ENCODE measurements around the gene AGBL4. TPM values are rescaled to one million over a fixed set of nuclear protein-coding genes. Genes with fewer than 3 reads are reported as not detected.
A peak's percentile ranks its signal among the peaks of the same experiment; 100 is the strongest.

Gene AGBL4
- polyA plus RNA-seq, 1 donor: 0.22 TPM

- DNase-seq: peak; percentile 50
Observed at GRCh38 chr1:48677306-48678287, 1346.2 kb downstream of the AGBL4 start.

DNA sequence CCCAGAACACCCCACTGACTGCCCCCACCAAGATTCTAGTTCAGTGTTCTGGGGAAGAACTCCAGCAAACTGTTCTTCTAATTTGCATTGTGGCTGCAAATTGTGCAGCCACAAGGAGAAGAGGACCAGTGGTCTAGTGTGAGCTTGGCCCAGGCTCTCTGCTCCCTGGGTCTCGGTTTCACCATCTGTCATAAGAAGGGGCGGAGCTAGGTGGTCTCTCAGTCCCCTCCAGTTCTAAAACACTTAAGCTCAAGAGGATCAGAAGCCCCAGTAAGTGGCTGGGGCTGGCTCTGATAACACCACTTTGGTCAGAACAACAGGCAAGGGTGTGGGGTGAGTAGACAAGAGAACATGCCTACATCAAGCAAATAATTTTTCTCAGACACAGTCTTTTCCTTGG lies 1346.9 kb downstream of the AGBL4 start:
- DNase-seq: no peak

DNA sequence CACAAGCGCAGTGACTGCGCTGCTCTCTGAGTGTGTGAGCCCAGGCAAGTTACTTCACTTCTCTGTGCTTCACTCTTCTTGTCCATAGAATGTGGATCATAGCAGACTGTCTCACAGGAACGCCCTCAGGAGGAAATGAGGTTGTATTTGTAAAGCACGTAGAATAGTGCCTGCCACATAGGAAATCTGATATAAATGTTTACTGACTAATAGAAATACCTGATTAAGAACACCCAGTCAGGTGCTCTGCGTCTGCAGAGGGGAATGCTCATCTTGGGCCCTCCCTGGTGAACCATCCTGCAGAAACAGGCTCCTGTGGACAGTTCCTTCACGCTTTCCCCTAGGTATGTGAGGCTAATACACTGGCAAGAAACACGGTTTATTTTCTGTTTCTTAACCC lies 1347.4 kb downstream of the AGBL4 start:
- no peak for DNase-seq

DNA sequence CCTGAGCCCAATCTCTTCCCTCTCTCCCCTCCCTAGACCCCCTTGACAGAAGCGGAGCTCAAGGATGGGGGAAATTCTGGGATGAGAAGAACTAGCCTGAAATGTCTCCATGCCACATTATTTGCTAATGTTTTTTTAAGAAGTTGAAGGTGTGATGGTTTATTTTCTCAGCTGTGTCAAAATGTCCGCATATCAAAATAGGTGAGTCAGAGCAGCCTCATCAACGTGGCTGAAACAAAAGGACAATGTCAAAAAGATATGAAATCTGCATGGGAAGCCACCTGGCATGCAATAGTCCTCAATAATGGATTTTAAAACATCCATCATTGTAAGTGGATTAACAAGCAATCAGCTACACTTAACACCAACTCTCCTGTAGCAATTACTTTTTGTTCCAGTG lies 1348.5 kb downstream of the AGBL4 start:
- DNase-seq: no peak

DNA sequence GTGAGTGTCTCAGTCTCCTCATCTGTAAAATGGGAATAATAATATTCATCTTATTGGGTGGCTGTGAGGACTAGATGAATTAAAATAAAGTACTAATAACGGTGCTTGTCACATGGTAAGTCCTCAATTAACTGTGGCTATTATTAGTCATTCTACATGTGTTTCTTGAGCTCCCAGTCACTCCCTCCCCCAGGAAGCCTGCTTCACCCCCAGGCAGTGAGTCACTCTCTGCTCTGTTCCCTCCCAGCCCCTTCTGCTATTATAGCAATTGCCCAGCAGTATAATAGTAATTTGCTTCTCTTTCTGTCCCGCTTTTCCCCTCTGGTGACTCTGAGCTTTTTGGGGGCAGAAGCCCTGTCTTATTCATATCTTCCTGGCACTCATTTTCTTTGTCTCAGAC lies 1349.1 kb downstream of the AGBL4 start:
- DNase-seq: no peak

DNA sequence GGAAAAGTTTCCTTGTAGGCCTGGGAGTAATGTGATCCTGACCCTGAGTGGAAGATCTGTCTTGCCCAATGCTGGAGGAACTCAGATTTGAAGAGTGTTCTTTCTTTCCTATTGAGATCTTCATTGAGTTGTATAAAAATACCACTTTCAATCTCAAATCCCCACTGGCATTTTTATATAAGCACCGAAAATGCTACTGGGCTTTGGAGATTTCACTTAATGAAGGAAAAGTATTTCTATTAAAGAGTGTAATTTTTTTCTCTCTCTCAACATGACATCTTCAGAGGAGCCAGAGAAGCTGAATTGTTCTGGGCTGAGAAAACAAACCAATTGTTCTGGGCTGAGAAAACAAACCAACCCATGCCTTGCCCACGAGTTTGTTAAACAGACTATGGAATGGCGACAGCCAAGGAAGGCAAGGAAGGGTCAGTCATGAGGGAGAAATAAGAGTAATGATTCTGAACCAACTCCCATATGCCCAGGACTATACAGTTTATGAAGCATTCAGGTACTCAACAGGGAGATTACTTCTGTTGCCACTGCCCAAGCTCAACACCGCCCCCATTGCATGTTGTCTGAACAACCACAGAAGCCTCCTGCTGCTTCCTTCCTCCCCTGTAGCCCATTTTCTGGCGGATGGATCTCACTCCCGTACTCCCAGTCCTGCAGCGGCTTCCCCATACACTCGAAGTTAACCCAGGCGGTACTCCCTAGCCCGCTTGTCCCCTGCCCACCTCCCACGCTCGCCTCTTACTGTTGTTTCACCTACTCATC lies 1350.2 kb downstream of the AGBL4 start:
- DNase-seq: no peak

DNA sequence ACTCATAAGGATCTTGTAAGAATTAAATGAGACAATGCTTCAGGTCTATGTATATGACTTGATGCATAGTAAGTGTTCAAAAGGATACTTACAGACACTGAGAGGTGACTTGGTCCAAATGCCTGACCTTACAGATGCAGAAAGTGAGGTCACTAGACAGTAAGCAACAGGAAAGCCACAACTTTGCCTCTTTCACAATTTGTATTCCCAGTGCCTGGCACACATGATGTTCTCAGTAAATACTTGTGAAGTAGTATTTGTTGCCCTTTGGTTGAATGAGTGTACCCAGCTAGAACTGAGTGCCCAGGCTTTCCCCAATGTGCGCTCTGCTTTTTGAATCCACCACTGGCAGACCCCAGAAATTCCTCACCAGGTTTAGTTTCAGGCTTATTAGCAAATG lies 1352.2 kb downstream of the AGBL4 start:
- DNase-seq: no peak

GRCh38 chr1:48670234-48671020 lies 1353.3 kb downstream of the AGBL4 start:
- no peak for DNase-seq

DNA sequence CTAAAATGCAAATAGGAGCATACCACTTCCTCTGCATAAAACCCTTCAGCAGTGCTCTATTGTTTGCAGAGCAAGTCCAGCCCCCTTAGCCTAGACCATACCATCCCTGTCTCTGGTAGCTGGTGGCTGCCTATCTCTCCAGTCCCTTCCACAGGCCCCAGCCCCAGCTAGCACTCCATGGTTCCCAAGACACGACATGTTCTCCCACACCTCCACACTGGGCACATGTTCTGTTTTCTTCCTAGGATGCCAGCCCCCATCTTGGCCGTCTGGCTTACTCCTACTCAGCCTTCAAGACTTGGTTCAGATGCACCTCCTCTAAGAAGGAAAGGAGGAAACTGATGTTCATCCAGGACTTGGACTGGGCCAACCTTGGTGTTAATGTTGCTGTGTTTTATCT lies 1355.4 kb downstream of the AGBL4 start:
- DNase-seq: no peak

DNA sequence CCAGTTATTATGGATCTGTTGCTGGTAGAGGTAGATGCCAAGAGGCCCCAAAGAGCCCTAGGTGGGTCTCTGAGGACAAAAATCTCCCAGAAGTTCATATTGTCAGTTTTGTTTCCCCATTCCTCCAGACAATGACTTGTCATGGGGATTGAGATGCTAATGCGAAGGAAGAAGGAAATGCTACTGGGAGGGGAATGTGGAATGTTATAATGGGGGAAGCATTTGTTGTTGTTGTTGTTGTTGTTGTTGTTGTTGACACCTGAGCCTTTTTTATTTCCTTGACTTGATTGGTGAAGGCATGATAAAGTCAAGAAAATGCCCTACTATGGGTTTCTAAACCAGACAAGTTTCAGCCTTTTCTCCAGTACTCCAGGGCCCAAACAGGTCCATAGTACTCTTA lies 1356.0 kb downstream of the AGBL4 start:
- DNase-seq: no peak

DNA sequence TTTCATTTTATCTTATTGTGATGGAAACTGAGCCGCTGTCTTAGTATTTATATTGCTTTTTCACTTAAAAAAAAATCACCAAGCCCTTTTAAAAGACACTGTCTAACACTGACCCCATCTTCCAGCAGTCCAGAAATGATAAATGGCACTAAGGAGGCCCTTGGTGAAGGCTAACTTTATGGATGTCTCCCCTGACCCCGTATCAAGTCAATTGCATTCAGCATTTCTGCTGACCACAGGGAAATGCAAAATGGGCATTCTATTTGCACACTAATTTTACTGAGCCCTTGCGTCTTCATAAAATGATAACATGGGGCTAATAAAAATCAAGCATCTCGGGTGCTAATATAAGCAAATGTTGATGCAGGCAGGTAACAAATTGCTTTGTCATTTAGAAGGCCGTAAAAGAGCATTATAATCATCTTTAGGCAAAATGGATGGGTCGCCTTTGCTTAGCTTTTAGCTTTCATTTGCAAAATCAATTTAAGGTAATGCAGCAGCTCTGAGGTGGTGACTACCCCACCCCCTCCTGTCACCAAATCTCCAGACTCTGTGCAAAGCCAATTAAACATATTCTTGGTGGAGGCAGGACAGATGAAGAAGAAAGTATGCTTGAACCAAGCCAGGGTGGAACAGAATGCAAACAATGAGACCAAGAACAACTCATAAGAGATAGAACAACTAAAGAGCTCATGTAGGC lies 1357.9 kb downstream of the AGBL4 start:
- DNase-seq: no peak

GRCh38 chr1:48661726-48662463 lies 1361.9 kb downstream of the AGBL4 start:
- no peak for DNase-seq

- DNase-seq: no peak
Observed at GRCh38 chr1:48659801-48660200, 1364.0 kb downstream of the AGBL4 start.

DNA sequence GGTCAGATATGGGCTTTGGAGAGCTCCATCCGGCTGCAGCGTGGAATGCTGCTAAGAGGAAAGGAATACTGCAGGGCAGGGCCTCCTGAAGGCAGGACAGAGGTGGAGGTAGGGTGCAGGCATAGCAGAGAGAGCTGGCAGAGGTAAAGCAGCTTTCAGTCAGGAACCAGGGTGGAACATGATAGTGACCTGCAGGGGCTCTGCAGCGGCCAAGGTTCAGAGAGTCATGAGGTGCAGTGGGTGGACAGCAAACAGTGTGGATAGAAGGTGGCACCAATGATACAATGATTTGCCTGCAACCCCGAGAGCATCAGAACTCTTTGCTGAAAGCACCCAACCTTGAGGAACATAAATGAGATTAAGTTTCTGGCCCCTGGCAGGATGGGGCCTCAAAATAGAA lies 1366.3 kb downstream of the AGBL4 start:
- DNase-seq: no peak

DNA sequence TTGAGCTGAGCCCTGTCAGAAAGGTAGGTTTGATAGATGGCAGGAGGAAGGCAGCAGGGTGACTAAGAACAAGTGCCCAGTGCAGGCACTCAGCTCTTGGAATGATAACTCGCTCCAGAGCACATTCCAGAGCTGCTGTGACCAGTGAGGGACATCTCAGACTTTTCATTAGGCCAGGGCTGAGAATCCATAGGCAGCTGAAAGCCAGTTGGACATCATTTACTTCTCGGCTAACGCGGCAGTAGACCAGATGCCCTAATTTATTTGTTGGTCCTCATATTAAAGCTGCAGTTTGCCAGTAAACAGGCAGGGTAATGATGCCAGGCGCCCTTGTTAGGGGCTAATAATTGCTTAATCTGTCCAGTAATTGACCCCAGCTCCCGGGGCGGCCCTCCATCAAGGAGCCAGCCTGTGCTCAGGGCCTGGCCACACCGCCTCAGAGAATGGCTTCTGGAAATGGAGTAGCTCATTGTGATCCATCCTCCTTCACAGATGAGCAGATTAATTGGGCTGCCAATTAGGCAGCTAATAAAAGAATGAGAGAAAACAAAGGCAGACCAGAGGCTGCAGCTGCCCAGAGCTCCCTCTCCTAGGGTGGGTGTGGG lies 1369.0 kb downstream of the AGBL4 start:
- no peak for DNase-seq

DNA sequence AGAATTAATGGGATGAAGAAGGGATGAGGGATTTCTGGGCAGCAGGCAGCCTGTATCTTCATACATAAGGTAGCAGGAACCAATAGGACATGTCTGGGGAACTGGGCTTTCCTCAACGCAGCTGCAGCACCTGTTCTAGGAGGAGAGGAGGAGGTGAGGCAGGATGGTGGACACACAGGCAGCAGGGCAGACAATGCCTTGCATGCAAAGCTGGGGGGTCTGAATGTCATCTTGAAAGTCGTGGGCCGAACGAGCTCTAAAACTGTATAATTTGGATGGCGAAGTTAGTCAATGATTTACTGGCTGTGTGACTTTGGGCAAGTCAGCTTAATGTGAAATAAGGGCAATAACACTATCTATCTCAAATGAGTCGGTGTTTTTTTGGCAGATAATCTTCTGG lies 1371.4 kb downstream of the AGBL4 start:
- DNase-seq: no peak

DNA sequence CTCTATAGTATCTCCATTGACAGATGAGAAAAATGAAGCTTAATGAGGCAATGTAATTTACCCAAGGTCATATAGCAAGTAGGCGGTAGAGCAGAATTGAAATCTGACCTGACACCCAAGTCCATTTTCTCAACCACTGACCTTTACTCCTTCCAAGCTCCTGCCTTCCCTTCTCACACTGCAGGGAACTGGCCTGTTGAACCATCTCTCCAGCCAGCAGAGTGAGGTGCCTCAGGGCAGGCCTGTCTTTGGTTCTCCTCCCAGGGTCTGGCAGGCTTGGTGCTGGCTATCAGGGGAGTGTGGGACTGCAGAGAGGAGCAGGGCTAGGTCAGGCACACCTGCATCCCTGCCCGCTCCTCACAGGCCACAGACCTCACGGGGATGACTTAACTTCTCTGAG lies 1373.9 kb downstream of the AGBL4 start:
- DNase-seq: no peak

DNA sequence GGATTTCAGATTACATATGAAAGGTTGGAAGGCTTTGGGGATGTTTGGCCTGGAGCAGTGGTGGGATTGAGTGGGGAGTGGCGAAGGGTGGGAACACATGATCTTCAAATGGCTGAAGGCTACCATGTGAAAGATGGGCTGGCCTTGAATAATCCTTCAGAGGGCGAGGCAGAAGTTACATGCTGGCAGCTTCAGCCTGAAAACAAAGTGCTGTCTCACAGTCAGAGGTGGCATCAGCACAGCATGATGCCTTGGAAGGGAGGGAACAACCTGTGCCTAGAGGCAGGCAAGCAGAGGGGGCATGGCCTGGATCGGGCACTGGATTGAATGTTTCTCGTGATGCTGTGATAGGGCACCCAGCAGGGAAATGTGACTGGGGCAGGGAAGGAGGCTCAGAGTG lies 1377.9 kb downstream of the AGBL4 start:
- DNase-seq: no peak

- no peak for DNase-seq
Observed at GRCh38 chr1:48644905-48645605, 1378.7 kb downstream of the AGBL4 start.

GRCh38 chr1:48644190-48644900 lies 1379.4 kb downstream of the AGBL4 start:
- DNase-seq: no peak
